Smooth muscle cell (in vitro differentiated cells): ENCODE measurements around the gene RASA3. TPM values are rescaled to one million over a fixed set of nuclear protein-coding genes. Genes with fewer than 3 reads are reported as not detected.
"Not testable (repeated sequence)": the region's sequence is repeated elsewhere in the genome, so short reads cannot be mapped to it uniquely, and the experiment has no call there.

Experiments used
- DNase-seq: peaks from one replicate; lab custom pipeline; 2025; ENCODE audit not compliant: unreplicated experiment; lab: John Stamatoyannopoulos, UW
- H2AFZ ChIP-seq: fragments of 200-600 bp; sonication (generic); 2 replicates; pipeline ENCODE4 v1.6.0; 2016; ENCODE audit warnings: antibody characterized with exemption, low read depth, mild to moderate bottlenecking
- H3F3A ChIP-seq: fragments of 200-600 bp; sonication (generic); 2 replicates; pipeline ENCODE4 v1.6.0; 2017; ENCODE audit warnings: antibody characterized with exemption, low read depth
- H3K27ac ChIP-seq: fragments of 200-600 bp; sonication (generic); 2 replicates; pipeline ENCODE4 v1.5.1; 2016; ENCODE audit warnings: low read depth, mild to moderate bottlenecking
- H3K27me3 ChIP-seq: fragments of 200-600 bp; sonication (generic); 2 replicates; pipeline ENCODE4 v1.6.1; 2016; ENCODE audit warnings: low read depth, mild to moderate bottlenecking
- H3K36me3 ChIP-seq: fragments of 200-600 bp; sonication (generic); 2 replicates; pipeline ENCODE4 v1.5.1; 2016; ENCODE audit warnings: low read depth
- H3K4me1 ChIP-seq: fragments of 200-600 bp; sonication (generic); 2 replicates; pipeline ENCODE4 v1.5.1; 2016; ENCODE audit warnings: low read depth
- H3K4me2 ChIP-seq: fragments of 200-600 bp; sonication (generic); 2 replicates; pipeline ENCODE4 v1.6.0; 2016; ENCODE audit warnings: mild to moderate bottlenecking
- H3K4me3 ChIP-seq: fragments of 200-600 bp; sonication (generic); 2 replicates; pipeline ENCODE4 v1.5.1; 2016; ENCODE audit warnings: mild to moderate bottlenecking
- H3K79me2 ChIP-seq: fragments of 200-600 bp; sonication (generic); 2 replicates; pipeline ENCODE4 v1.6.0; 2016; ENCODE audit warnings: low read depth, mild to moderate bottlenecking
- H3K9ac ChIP-seq: fragments of 200-600 bp; sonication (generic); 2 replicates; pipeline ENCODE4 v1.6.0; 2016; ENCODE audit warnings: low read depth
- H3K9me3 ChIP-seq: fragments of 200-600 bp; sonication (generic); replicated peaks from 2 replicates; pipeline ENCODE4 v1.5.1; 2016; ENCODE audit warnings: low read depth
- H4K20me1 ChIP-seq: fragments of 200-600 bp; sonication (generic); 2 replicates; pipeline ENCODE4 v1.6.0; 2016; ENCODE audit warnings: low read depth
- CTCF ChIP-seq: fragments of 200-600 bp; sonication (generic); IDR thresholded peaks from 2 replicates; pipeline ENCODE4 v1.5.1; 2017; ENCODE audit warnings: borderline replicate concordance, mild to moderate bottlenecking, antibody characterized with exemption; ENCODE audit not compliant: insufficient read depth, poor library complexity, severe bottlenecking
- WGBS: methylation state at CpG from one replicate; pipeline ENCODE4 v1.1.7; 2016; ENCODE audit warnings: low lambda C conversion rate; 5-methylcytosine and 5-hydroxymethylcytosine counted together
- polyA plus RNA-seq: library from polyadenylated mRNA; unstranded; fragments of >200 nt; fragmentation: Nextera tagmentation; extraction: Ambion mirVana; gene quantifications from 2 replicates; pipeline ENCODE4 v1.2.1, GENCODE V29; 2016
- total RNA-seq: library from RNA; depleted of rRNA; stranded (reverse); fragments of >200 nt; gene quantifications from 2 replicates; pipeline ENCODE4 v1.2.3, GENCODE V29; 2014

Gene RASA3
- total and polyA plus RNA-seq, 2 experiments from 2014 or later: 21.3 to 26.8 TPM

GRCh38 chr13:114104655-114105520 is 27.5 kb downstream of the RASA3 start:
- 90% methylated on average over 15 of the region's 24 CpGs for WGBS

GRCh38 chr13:114103801-114104654 is 28.4 kb downstream of the RASA3 start:
- H3K4me2 ChIP-seq: no peak overlapping the region
- no peaks in the 10 kb centered on the region for H3K9me3 ChIP-seq
- 98% methylated on average over 19 of the region's 62 CpGs for WGBS
- no peak overlapping the region for H2AFZ ChIP-seq
- no peak for TF ChIP-seq CTCF
- H3K27ac ChIP-seq: no peak overlapping the region
- no peaks in the 10 kb centered on the region for H3K36me3 ChIP-seq
- H3K4me1 ChIP-seq: peaks cover 6% of the 10 kb centered on the region
- no peak overlapping the region for H3K4me3 ChIP-seq
- no peak overlapping the region for H3K9ac ChIP-seq
- peaks cover 80% of the 10 kb centered on the region for H4K20me1 ChIP-seq
- peaks cover 11% of the 10 kb centered on the region for H3F3A ChIP-seq
- H3K79me2 ChIP-seq: peaks cover 61% of the 10 kb centered on the region
- DNase-seq: no peak
- H3K27me3 ChIP-seq: no peaks in the 10 kb centered on the region

More at GRCh38 chr13:114104655-114105520, 27.5 kb downstream of the RASA3 start:
- Histone ChIP-seq H3K4me3 (no peak overlapping the region), H3K4me2 (peak overlapping the region; percentile 71), H3K36me3 (no peaks in the 10 kb centered on the region), H3F3A (peaks cover 17% of the 10 kb centered on the region), H3K27ac (peak overlapping the region; percentile 66), H3K4me1 (peaks cover 7% of the 10 kb centered on the region), H2AFZ (no peak overlapping the region), H4K20me1 (peaks cover 88% of the 10 kb centered on the region), H3K79me2 (peaks cover 70% of the 10 kb centered on the region), H3K9me3 (no peaks in the 10 kb centered on the region), H3K27me3 (no peaks in the 10 kb centered on the region), H3K9ac (no peak overlapping the region)
- TF ChIP-seq CTCF: no peak
- DNase-seq: no peak

- WGBS: 98% methylated on average over 4 of the region's 20 CpGs
- peaks cover 75% of the 10 kb centered on the region for H4K20me1 ChIP-seq
Observed at GRCh38 chr13:114103289-114103621, 29.2 kb downstream of the RASA3 start.

More at GRCh38 chr13:114103289-114103621, 29.2 kb downstream of the RASA3 start:
- not testable (repeated sequence) for DNase-seq, H3K4me2 ChIP-seq, H3K27me3 ChIP-seq, H3K36me3 ChIP-seq, H3K9me3 ChIP-seq, H3K9ac ChIP-seq, H3K27ac ChIP-seq, H2AFZ ChIP-seq, H3K4me1 ChIP-seq, H3F3A ChIP-seq, H3K4me3 ChIP-seq
- H3K79me2 ChIP-seq: peaks cover 56% of the 10 kb centered on the region
